ENCODE measurements around the gene MYD88.
"Not testable (repeated sequence)": the region's sequence is repeated elsewhere in the genome, so short reads cannot be mapped to it uniquely, and the experiment has no call there.

Gene MYD88

GRCh38 chr3:38146504-38146903 is 8.0 kb downstream of the MYD88 start:
- DNase-seq, result no peak

GRCh38 chr3:38147421-38147820 is 9.0 kb downstream of the MYD88 start:
- DNase-seq, result no peak

DNA sequence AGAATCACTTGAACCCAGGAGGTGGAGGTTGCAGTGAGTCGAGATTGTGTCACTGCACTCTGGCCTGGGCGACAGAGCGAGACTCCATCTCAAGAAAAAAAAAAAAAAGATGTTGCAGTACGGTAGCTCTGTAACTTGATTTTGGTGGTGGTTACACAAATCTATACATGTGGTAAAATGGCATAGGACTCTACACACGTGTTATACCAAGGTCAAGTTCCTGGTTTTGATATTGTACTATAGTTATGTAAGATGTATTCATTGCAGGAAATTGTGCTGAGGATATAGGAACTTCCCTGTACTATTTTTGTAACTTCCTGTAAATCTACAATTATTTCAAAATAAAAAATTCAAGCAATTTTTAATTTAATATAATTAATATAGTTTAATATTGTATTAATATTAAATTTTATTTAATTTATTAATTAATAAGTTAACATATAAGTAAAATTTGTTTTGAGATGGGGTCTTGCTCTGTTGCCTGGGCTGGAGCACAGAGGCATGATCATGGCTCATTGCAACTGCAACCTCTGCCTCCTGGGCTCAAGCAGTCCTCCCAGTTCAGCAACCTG is 9.9 kb downstream of the MYD88 start:
- no peak for DNase-seq

GRCh38 chr3:38149708-38150107 is 11.2 kb downstream of the MYD88 start:
- DNase-seq, result no peak

DNA sequence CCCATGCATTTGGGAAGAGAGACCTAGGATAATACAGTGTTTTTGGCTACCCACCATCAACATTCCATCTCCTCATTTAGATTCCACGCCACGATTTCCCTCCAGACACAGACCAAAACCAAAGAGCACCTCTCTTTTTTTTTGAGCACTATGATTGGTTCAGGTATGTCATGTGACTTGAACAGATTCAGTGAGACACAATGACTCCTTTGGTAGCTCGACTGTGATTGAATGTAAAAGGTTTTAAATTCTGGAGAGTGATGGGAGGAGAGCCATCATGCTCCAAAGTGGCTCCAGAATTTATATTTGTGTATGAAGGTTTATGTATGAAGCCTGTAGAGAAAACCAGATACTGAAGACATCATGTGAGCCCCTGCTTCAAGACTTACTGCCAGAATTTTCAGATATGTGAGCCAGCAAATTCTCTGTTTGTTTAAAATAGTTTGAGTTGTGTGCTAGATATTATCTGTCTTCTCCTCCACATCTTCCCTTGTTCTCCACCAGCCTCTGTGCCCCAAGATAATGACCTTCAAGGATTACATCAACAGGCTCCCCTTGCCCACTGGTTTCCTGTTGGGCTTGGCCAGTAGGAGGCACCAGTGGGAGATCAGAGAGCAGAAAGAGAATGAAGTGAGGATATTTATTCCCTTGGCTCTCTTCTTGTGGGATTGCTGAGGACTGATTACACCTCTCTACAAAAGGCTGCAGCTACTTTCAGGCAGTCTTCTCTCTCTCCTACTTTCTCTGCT is 12.5 kb downstream of the MYD88 start:
- DNase-seq, result no peak

DNA sequence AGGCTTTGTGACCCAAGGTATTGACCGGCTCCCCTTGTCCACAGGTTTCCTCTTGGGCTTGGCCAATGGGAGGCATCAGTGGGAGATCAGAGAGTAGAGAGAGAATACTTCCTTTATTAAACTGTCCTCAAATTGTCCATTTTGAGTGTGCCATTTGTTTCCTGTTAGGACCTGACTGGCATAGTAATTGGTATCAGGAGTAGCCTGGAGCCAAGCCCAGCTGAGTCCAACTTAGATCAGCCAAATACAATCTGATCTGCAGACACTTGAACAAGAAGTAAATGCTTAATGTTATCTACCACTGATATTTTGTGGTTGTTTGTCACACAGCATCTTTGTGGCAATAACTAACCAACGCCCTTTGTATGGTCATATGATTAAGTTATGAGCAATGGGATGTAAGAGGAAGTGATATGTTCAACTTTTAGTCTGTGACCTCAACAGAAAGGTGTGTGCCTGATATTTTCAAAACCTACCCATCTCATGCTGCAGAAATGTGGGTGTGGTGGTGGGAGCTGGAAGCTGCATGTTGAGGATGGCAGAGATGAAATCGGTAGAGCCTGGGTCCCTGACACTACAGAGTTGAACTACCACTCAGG is 13.3 kb downstream of the MYD88 start:
- DNase-seq, result no peak

GRCh38 chr3:38152609-38153008 is 14.1 kb downstream of the MYD88 start:
- no peak for DNase-seq

DNA sequence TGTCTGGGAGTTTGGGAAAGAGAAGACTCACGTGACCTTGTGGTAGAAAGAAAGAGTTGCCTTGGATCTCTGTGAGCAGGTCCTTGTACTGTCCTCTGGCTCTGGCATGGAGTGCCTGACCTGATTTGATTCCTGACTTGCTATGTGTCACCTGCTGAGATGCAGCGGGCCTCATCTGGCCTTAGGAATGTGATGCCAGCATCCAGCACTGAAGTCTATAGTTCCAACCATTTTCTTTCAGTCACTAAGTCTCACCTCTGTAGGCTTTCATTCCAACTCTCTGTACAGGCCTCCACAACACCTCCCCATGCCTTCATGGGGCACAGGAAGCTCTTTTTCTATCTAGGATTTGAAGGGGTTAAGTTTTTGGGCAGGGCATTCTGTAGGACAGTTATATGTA is 14.8 kb downstream of the MYD88 start:
- no peak for DNase-seq

- DNase-seq, result no peak
Observed at GRCh38 chr3:38154033-38154494, 15.6 kb downstream of the MYD88 start.

GRCh38 chr3:38154625-38155255 is 16.3 kb downstream of the MYD88 start:
- no peak for DNase-seq

DNA sequence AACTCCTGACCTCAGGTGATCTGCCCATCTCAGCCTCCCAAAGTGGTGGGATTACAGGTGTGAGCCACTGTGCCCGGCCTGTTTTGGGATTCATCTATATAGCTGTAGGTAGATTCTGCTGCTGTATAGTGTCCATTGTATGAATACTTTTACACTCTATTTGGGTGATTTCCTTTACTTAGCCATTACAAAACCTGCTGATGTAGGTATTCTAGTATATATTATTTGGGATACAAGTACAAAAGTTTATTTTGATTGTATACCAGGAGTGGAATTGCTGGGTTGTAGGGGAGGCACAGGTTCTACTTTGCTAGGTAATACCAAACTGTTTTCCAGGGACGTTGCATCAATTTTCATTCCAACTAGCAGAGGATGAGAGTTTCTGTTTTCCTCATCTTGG is 17.4 kb downstream of the MYD88 start:
- no peak for DNase-seq

- DNase-seq, result no peak
Observed at GRCh38 chr3:38157117-38157516, 18.7 kb downstream of the MYD88 start.

DNA sequence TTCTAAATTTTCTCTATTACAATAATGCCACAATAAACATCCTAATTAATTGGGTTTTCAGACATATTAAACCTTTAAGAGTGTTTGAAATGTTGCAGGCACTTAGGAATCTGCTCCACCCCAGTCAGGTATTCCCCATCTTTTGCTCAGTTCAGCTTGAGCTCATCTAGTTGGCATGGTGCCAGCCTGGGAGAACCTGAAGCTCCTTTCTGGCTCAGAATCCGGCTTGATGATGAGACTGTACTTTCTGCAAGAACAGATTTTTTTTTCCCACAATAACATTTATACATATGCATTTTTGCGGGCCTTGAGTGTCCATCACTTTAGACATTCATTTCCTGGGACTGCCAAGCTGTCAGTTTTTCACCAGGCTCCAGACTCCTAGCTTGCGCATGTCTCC is 19.1 kb downstream of the MYD88 start:
- DNase-seq, result no peak

- DNase-seq, result no peak
Observed at GRCh38 chr3:38158472-38158871, 20.0 kb downstream of the MYD88 start.

GRCh38 chr3:38160704-38161103 is 22.2 kb downstream of the MYD88 start:
- not testable (repeated sequence) for DNase-seq

- no peak for DNase-seq
Observed at GRCh38 chr3:38163117-38163840, 24.8 kb downstream of the MYD88 start.

DNA sequence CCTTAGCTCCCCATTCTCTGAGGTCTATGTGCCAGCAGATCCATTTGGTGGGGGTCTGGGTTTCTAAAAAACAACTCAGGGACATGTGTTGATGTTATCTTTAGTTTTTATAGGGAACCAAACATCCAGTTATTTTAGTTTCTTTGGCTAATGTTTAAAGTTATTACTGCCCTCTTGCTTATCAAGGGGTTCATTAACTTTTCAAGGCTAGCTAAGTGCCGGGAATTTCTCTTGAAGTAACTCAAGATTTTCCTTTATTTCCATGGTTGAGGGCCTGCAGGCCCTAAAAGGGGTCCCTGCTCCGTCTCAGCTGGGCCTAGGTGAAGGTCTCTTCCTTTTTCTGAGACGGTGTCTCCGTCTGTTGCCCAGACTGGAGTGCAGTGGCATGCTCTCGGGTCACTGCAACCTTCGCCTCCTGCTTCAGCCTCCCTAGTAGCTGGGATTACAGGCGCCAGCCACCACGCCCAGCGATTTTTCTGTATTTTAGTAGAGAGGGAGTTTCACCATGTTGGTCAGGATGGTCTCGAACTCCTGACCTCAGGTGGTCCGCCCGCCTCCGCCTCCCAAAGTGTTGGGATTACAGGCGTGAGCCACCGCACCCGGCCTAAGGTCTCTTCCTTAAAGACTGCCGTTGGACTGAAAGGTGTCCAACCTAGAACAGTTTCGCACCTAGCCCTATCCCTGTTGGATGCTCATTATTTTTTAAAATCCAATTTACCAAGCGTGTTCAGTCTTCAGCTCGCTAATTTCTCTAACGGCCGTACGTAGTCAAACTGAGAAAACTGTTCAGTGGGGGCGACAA is 25.6 kb downstream of the MYD88 start:
- DNase-seq, result no peak

GRCh38 chr3:38164643-38164951 is 26.1 kb downstream of the MYD88 start:
- no peak for DNase-seq

GRCh38 chr3:38164952-38165721 is 26.7 kb downstream of the MYD88 start, which contains the start of gene OXSR1:
OXSR1 (plus strand) TSS chr3:38165537; CDS start chr3:38165877, 340 bp downstream.
- peak; percentile 97 to 98 for DNase-seq

DNA sequence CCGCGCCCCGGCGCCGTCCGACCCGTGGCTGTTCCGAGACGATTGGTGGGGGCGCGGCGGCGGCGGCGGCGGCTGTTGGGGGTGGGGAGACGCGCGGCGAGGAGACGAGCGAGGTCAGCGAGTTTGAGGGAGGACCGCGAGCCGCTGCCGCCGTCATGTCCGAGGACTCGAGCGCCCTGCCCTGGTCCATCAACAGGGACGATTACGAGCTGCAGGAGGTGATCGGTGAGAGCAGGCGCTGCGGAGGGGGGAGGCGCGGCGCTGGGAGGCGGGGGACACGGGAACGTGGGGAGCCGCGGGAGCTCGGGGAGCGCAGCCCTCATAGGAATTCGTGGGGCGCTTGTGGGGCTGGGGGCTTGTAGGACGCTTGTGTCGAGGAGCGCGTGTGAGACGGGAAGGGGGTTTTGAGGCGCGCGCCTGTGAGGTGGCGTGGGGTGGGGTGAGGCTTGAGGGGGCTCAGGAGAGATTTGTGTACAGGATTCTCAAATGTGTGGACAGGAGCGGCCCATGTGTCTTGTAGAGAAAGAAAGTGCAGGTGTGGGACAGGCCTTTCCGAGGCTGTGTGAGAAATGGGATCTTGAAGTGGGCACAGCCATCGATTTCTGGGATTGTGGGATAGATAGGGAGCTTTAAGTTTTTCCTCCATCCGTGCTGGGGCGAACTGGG is 27.4 kb downstream of the MYD88 start:
- DNase-seq, result no peak

DNA sequence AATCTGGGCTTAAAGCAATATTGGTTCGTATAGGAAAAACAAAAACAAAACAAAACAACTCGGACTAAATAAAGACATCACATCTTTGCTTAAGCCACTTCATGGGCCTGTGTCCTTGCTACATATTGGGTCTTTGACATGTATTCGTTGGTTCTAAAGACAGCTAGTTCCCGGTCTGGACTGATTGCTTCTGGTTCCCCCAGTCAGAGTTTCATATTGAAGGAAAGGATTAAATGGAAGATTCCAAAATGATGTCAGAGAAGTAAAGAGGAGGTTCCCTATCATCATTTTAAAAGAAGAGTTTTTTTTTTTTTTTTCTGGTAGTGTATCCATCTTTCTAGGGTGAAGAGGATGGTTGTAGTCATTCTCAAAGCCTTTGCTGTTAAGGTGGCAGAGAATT is 29.1 kb downstream of the MYD88 start:
- DNase-seq, result no peak

Data from activated T-cell treated with anti-CD3 and anti-CD28 coated beads, Interleukin-2, amount 50 U/mL, for 48 hours (primary cell).